HG03442 (cell line): Measurements from ENCODE around the gene POLG2.
A peak's percentile ranks its signal among the peaks of the same experiment; 100 is the strongest.
"Not testable (repeated sequence)": the region's sequence is repeated elsewhere in the genome, so short reads cannot be mapped to it uniquely, and the experiment has no call there.

Source experiments
- ATAC-seq: cut with Tn5 transposase; IDR thresholded peaks from one replicate; pipeline ENCODE4 v1.9.1; 2021; ENCODE audit warnings: mild to moderate bottlenecking, moderate library complexity; ENCODE audit not compliant: unreplicated experiment

The POLG2 gene

DNA sequence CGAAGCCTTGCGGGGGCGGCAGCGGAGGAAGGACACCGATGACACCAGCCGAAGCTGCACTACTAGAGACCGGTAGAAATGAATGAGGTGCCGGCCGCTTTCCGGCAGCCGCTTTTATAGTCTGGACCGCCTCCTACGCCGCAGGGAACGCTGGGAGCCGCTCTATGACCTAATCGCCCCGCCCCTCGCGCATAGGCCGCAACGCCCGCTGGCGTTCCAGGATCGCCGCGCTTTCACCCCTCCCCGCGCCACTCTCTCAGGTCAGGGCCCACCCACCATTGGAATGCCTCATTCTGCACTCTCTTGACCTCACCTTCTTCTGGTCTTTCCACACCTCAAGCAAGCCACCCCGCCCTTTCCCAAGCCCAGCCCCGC lies 9.3 kb upstream of the POLG2 start, which contains the start of gene DDX5:
DDX5 (minus strand) TSS at position 89 of the 375 bp plus-strand sequence. CDS start 170 bp downstream, outside the sequence.
- peak; percentile 57 for ATAC-seq

GRCh38 chr17:64505340-64506200 lies 8.7 kb upstream of the POLG2 start:
- peak; percentile 18 for ATAC-seq

- ATAC-seq: no peak
Observed at GRCh38 chr17:64504769-64505339, 8.0 kb upstream of the POLG2 start.

GRCh38 chr17:64503821-64504768 lies 7.2 kb upstream of the POLG2 start:
- ATAC-seq: no peak

DNA sequence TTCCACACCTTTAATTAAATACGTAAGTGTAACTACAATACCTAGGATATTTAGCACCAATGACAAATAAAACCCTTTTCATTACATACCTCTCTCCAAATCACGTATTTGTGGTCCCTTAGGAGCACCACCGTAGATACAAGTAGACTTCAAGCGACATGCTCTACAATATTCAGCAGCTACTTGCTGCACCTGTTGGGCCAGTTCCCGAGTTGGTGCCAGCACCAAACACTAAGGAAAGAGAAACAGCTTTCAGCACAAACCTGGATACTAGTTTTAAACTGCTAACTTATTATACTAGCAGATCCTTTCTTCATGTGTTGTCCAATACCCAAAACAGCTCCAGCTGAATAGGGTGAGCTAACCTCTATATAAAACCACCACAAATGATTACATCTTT lies 6.5 kb upstream of the POLG2 start:
- no peak for ATAC-seq

DNA sequence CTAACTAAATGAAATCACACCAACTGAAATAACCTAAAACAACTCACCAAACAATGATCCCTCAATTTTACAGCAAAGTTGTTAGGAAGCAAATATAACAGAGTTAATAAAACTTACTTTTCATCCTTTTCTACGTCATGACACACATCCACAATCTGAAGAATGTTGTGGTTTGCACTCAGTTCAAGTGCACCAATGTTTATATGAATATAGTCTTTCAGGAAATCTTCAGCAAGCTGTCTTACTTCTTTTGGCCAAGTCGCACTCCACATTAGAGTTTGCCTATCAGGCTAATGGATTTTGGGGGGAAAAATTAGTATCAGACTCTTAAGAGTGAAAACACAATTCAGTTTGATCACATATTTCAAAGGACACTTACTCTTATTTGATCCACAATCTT lies 6.0 kb upstream of the POLG2 start:
- no peak for ATAC-seq

DNA sequence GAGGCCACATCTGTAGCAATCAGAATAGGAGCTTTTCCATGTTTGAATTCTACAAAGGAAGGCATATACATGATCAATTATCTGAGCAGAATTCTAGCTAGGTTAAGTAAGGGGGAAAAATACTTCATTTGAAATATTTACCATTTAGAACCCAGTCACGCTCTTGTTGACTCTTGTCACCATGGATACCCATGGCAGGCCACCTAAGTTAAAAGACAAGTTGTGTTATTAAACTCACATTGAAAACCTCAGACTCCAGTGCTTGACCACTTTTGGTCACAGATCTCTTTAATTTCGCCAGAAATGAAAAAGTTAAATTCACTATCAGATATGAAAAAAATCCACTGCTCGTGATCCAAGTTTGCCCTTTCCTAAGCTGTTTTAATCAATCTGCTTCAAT lies 5.2 kb upstream of the POLG2 start:
- ATAC-seq: no peak

- no peak for ATAC-seq
Observed at GRCh38 chr17:64500862-64501765, 4.3 kb upstream of the POLG2 start.

GRCh38 chr17:64500487-64500859 lies 3.6 kb upstream of the POLG2 start:
- no peak for ATAC-seq

- no peak for ATAC-seq
Observed at GRCh38 chr17:64499805-64500486, 3.1 kb upstream of the POLG2 start.

DNA sequence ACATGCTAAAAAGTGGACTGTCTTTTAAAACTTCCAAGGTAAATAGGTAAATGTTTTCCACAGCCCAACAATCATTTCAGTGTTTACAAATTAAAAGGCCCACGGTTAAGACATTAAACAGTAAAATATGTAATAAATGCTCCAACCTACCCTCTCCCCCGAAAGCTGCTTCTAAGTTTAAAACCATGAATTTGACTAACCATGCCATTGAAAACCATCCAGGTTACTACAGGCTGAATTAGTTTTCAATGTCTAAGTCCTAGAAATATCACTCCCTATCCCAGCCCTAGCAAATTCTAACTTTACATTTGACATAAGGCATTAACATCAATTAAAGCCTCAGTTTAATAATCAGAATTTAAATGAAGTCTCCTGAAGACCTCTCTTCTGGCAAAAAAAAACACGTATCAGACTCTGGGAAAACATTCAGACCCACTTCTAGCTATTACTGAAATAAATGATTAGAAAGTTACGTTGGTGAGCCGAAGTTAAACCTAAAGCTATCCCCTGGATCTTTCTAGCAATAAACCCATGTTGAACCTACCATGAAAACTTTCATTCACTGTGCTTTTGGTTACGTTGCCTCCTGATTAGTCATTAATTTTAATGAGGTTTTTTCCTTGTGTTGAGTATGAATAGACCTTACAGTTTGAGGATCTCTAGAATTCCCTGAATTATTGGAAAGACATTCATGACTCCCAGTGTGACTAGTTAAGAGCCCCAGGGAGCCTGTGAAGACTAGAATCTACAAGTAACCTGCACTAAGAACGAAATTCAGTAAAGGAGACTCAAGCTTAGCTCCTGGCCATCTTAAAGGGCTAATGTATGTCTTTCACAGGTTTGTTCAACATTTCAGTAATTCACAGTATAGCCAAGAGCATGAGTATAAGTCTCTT lies 1.7 kb upstream of the POLG2 start:
- ATAC-seq: no peak

GRCh38 chr17:64497565-64498035 lies 746 bp upstream of the POLG2 start:
- ATAC-seq: no peak

GRCh38 chr17:64496348-64496785 lies 487 bp downstream of the POLG2 start:
- ATAC-seq: no peak

DNA sequence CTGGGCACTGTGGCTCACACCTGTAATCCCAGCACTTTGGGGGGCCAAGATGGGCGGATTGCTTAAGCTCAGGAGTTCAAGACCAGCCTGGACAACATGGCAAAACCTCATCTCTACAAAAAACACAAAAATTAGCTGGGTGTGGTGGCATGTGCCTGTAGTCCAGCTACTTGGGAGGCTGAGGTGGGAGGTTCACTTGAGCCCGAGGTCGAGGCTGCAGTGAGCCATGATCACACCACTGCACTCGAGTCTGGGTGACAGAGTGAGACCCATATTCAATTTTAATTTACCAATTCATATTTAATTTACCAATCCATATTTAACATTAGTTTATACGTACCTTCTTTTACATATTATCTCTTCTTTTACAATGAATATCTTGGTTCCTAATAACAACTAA lies 1.6 kb downstream of the POLG2 start:
- ATAC-seq: not testable (repeated sequence)

GRCh38 chr17:64494121-64494520 lies 2.7 kb downstream of the POLG2 start:
- ATAC-seq: no peak

DNA sequence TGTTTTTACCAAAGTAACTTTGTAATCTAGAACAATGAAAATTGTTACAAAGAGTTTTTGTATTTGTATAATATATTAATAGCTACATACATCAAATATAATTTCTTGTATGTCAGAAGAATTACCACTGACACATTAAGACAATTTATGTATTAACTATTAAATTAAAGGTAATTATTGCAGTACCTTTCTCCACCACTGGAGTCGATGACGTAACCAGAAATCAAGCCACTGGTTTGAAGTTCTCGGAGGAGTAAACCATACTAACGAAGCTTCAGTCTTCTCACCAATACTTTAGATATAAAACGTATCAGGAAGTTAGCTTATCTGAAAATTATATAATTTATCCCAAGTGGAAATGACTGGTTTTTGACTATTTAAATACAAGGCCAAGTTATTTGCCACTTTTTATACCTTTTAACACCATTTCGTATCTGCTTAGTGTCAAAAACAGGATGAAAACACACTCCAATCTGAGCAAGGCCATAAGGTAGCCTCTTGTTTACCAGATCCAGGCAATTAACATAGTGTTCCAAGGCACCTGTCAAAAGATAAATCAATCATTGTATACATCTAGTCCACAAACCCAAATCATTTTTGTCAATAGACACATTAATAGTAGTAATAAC lies 4.3 kb downstream of the POLG2 start:
- ATAC-seq: no peak

GRCh38 chr17:64491994-64492393 lies 4.9 kb downstream of the POLG2 start:
- ATAC-seq: no peak
